ENCODE results near the gene SMAD7. TPM values are rescaled to one million over a fixed set of nuclear protein-coding genes. Genes with fewer than 3 reads are reported as not detected.

Gene SMAD7
- total RNA-seq, 1 donor from 2014 or later = 76.5 TPM

GRCh38 chr18:48982266-48982665 lies 31.5 kb upstream of the SMAD7 start:
- TF ChIP-seq CTCF (IDR thresholded peaks at IDR 0.05) = no peak
- Histone ChIP-seq H3K4me3 (no peak overlapping the region), H3K27me3 (no peaks in the 10 kb centered on the region), H3K4me1 (peaks cover 0 to 1% of the 10 kb centered on the region in 2 donors), H3K27ac (no peak overlapping the region), H3K9me3 (no peaks in the 10 kb centered on the region), H3K36me3 (no peaks in the 10 kb centered on the region)
- intact Hi-C loops (cut with DNase I) = no loop called here
- no peak for DNase-seq (ENCODE audit: low spot score in 2 of 2)

- DNase-seq (ENCODE audit: low spot score in 2 of 2) = no peak
- no peak for TF ChIP-seq CTCF (IDR thresholded peaks at IDR 0.05)
- intact Hi-C loops (cut with DNase I) = no loop called here
- peak overlapping the region in 1 of 2 donors; percentile 53 for H3K27ac ChIP-seq
- H3K27me3 ChIP-seq = no peaks in the 10 kb centered on the region
- peaks cover 4% of the 10 kb centered on the region in 2 donors for H3K4me1 ChIP-seq
- H3K36me3 ChIP-seq = no peaks in the 10 kb centered on the region
- no peaks in the 10 kb centered on the region for H3K9me3 ChIP-seq
- H3K4me3 ChIP-seq = no peak overlapping the region
Observed at GRCh38 chr18:48979944-48980890, 29.5 kb upstream of the SMAD7 start.

GRCh38 chr18:48977914-48978313 lies 27.1 kb upstream of the SMAD7 start:
- intact Hi-C loops (cut with DNase I) = no loop called here
- Histone ChIP-seq H3K27ac (no peak overlapping the region), H3K4me3 (no peak overlapping the region), H3K4me1 (peaks cover 4 to 6% of the 10 kb centered on the region in 2 donors), H3K9me3 (no peaks in the 10 kb centered on the region), H3K36me3 (no peaks in the 10 kb centered on the region), H3K27me3 (no peaks in the 10 kb centered on the region)
- TF ChIP-seq CTCF (IDR thresholded peaks at IDR 0.05) = no peak
- DNase-seq (ENCODE audit: low spot score in 2 of 2) = no peak

- intact Hi-C loops (cut with DNase I) = loop anchor here (1.0 kb wide), 3 partner anchors 14 to 41 kb away; no protein-coding TSS in a partner anchor
- peak in 1 of 3 experiments; percentile 22 for TF ChIP-seq CTCF (IDR thresholded peaks at IDR 0.05)
- Histone ChIP-seq H3K4me3 (peak overlapping the region; percentile 93 to 94), H3K36me3 (no peaks in the 10 kb centered on the region), H3K9me3 (no peaks in the 10 kb centered on the region), H3K27me3 (no peaks in the 10 kb centered on the region), H3K4me1 (peaks cover 4 to 6% of the 10 kb centered on the region in 2 donors), H3K27ac (peak overlapping the region; percentile 84 to 89)
- DNase-seq (ENCODE audit: low spot score in 2 of 2) = peak in 1 of 2 donors; percentile 83
Observed at GRCh38 chr18:48975817-48976649, 25.3 kb upstream of the SMAD7 start.

- no peak for TF ChIP-seq CTCF (IDR thresholded peaks at IDR 0.05)
- intact Hi-C loops (cut with DNase I) = loop anchor here (1.0 kb wide), 2 partner anchors 19 to 42 kb away; no protein-coding TSS in a partner anchor
- no peak for DNase-seq (ENCODE audit: low spot score in 2 of 2)
Observed at GRCh38 chr18:48975120-48975816, 24.5 kb upstream of the SMAD7 start.

More at GRCh38 chr18:48975120-48975816, 24.5 kb upstream of the SMAD7 start:
- no peaks in the 10 kb centered on the region for H3K9me3 ChIP-seq
- H3K4me3 ChIP-seq = peak overlapping the region; percentile 93 to 94
- peaks cover 4 to 6% of the 10 kb centered on the region in 2 donors for H3K4me1 ChIP-seq
- no peaks in the 10 kb centered on the region for H3K27me3 ChIP-seq
- H3K36me3 ChIP-seq = no peaks in the 10 kb centered on the region
- H3K27ac ChIP-seq = peak overlapping the region; percentile 84 to 89

All from ascending aorta (tissue), 2 donors.